Kasumi-1 (cell line): ENCODE results near the gene PPP1R13B.

Experiments
- DNase-seq, 2 experiments: peaks; one replicate each; lab custom pipeline; 2025; lab: John Stamatoyannopoulos, UW

Gene PPP1R13B

DNA sequence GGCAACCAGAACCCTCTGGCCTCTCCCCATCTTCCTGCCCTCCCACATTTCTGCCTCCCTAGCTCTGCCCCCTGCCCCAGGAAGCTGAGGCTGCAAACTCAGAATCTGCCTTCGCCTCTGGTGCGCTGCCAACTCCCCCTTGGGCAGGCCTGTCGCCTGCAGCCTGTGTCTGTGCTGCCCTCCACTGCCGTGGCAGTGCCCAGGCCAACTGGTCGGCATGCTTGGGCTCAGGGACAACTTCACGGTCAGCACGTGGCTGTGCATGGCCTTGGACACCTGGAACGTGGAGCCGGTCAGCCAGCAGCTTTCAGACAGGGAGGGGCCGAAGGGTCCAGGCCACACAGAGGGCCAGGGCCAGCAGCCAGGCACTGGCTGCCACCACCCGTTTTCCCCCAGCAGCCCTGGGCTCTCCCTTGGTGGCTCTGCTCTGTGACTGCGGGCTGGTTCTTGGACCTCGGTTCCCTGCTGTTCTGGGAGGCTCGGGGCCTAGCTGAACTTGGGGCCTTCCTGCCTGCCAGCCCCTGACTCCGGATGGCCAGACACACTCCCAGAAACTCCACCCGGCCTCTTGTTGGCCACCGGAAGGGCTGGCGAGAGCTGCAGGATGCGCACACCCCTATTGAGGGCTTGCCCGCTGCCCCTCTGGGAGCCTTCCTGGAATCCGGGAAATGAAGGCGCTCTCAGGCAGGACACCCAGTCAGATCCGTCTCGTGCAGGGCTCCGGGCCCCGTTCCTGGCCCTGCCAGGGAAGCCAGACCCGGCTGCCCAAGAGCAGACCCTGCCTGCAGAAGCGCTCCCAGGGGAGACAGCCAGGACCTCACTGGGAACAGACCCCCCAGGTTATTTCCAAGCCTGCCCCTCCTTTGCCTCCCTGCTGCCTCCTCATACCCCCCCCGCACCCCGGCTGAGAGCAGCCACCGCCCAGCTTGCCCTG lies 34.2 kb upstream of the PPP1R13B start:
- DNase-seq = no peak

DNA sequence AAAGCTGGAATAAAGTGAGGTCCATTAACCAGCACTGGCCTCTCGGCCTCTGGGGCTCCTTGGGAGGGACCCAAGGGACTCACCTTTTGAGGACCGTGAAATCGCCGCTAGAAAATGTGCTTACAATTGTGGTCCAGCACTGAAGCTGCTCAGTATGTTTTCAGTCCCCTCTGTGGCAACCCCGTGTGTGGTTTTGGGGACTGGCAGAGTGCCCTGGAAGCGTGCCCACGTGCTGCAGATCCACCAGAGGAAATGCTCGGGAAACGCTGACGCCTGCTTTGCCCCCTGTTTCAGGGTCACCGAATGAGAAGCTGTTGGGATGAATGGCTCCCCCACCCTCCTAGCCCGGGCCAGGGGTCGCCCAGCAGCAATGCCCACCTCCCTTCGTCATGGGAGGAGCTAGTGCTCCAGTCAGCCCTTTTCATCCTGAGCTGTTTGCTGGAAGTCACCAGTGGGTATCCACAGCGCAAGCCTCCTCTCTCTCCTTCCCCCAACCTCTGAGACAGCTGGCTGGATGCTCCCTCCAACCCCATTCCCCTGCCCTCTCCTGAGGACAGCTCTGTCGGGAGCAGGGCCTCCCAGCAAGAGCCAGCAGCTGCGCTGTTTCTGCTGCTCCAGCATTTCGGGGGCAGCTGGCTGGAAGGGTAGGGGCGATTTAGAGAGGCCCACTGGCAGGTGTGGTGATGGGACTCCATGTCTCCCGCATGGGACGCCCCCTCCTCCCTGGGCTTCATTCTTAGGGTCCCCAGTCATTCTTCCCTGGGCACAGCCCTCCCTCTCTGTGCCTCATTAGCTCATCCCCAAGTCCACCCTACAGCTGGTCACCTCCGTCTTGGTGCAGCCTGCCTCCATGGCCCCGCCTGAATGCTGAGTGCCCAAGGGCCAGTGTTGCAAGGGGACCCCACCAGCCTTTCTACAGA lies 33.2 kb upstream of the PPP1R13B start:
- peak; percentile 38 to 45 for DNase-seq

DNA sequence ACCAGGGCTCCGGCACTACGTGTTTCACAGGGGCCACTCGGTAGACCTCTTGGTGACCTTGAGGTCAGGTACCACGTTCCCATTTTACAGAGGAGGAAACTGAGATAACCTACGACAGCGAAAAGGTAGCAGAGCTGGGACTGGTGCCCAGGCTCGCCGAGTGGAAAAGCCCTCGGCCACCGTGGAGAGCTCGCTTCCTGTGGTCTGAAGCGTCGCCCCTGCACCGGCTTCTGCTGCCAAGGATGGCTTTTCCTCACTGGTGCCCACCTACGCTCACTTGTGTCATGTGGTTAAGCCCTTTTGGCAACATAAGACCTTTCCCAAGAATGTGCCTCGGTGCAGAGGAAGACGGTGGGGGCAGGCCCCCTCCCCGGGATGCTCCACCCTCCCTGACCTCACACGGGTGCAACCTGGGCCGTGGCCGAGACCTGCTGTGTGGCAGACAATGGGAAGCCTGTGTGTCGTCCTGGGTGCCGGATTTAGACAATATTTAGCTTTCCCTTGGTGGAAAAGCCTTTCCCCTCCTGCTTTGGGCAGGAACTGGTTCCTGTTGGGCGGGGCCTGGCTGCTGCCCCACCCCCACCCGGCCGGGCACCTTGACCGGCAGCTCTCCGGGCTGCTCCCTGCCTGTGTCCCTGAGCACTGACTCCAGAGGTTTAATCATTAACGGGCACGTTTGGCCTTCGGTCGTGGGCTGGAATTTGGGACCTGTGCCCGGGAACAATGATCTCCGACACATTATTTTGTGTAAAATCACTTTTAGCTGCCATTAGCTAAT lies 32.4 kb upstream of the PPP1R13B start:
- no peak for DNase-seq

DNA sequence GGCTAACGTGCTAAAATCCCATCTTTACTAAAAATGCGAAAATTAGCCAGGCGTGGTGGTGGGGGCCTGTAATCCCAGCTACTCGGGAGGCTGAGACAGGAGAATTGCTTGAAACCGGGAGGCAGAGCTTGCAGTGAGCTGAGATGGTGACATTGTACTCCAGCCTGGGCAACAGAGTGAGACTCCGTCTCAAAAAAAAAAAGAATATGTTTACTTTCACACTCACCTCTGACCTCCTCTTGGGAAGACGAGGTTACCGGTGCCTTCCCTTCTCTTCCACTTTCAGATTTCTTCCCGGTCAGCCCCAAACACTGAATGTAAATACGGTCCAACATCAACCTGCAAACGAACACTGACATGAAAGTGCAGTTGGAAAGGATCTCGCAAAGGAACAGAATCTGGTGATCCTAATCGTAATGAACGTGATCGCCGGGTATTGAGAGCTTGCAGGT lies 31.8 kb upstream of the PPP1R13B start:
- DNase-seq = no peak

DNA sequence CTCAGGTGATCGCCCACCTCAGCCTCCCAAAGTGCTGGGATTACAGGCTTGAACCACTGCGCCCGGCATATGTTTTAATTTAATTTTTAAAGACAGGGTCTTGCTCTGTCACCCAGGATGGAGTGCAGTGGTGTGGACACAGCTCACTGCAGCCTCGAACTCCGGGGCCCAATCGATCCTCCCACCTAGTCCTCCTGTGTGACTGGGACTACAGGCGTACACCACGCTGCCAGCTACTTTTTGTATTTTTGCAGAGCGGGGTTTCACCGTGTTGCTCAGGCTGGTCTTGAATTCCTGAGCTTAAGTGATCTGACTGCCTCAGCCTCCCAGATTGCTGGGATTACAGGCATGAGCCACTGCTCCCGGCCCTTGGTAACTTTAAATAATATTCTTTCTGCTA lies 30.8 kb upstream of the PPP1R13B start:
- DNase-seq = no peak

DNA sequence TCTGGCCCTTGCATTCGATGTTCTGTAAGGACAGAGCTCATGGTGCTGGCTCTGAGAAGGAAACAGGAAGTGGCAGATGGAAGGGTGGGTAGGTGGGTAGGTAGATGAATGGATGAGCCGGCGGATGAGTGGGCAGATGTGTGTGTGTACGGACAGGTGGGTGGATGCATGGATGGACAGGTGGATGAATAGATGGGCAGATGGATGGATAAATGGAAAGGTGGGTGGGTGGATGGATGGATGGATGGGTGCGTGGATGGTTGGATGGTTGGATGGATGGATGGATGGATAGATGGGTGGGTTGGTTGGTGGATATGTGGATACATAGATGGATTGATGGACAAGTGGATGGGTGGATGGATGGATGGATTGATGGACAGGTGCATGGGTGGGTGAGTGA lies 27.6 kb upstream of the PPP1R13B start:
- no peak for DNase-seq

DNA sequence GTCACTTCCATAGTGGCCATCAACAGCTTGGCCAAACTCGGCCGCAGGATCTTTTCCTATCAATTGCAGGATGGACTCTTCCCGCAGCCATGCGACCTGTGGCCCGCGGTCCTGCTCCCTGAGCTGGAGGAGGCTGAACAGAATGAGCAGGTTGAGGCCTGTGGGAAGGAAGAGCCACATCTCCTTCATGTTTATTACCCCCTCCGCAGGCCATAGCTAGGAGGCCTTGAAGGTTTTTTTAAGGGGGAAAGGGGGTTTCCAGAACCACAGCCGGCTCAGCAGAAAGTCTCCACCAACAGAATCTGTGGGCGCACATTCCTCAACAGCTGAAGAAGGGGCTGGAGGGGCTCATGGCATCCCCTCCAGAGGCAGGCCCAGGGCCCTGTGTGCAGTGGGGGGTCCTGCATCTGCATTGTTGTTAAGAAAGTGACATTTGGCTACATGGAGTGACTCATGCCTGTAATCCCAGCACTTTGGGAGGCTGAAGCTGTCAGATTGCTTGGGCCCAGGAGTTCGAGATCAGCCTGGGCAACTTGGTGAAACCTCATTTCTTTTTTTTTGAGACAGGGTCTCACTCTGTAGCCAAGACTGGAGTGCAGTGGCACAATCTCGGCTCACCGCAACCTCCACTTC lies 25.2 kb upstream of the PPP1R13B start:
- no peak for DNase-seq

DNA sequence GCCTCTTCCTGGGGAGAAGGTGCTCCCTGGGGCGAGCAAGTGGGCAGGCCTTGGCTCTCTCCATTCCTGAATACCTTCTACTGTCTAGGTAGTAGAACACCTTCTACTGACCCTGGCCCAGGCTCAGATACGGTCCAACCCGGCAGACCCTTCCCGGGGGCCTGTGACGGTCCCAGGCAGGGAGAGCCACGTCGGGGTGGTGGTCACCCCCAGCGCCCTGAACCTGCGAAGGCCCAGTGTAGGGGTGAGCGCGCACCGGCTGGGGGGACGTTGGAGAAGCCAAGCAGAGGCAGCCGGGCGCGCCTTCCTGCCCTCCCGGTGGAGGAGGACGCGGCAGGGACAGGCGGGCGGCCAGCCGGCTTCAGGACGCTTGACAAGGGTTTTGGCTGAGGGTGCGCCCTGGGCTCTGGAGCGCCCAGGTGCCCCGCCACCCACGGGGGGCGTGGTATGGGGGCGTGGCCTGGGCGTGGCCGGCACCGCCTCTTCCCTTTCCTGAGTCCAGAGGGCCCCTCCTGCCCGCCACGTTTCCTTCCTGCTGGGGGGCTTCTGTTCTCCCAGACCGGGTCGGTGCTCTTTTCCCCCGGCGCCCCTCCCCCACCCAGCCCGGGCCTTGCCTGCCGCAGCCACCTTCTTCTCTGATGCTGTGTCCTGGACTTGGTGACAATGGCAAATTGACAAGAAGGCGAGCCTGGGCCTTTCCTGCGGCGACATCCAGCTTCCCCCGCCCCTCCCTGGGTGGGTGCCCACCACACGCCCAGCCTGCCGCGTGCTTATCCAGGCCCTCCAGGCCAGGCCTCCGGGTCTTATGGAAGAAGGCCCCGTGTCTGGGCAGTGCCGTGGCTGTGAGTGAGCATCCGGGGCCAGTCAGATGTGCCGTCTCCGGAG lies 24.5 kb upstream of the PPP1R13B start:
- no peak for DNase-seq

DNA sequence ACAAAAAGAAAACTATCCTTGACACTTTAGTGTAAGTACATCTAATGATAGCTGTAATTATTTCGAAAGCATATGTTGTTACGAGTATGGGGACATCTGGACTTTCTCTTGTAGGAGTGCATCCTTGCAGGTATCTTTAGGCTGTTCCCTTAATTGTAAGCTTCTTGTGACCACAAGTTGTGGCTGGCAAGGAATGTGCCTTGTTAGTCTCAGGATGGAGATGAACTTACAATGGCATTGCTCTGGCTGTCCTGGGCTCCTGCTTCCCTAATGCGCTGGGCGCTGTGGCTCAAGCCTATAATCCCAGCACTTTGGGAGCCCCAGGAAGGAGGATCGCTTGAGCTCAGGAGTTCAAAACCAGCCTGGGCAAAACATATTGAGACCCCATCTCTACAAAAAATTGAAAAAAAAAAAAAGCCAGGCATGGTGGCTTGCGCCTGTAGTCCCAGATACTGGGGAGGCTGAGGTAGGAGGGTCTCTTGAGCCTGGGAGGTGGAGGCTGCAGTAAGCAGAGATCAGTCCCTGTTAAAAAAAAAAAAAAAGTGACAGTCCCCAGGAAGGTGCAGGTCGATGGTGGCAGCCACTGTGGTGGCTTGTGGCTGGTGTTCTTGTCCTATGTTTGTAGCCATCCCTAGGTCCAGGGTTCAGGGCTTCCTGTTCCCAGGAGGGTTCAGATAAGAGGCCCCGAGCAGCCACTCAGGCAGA lies 23.7 kb upstream of the PPP1R13B start:
- DNase-seq = no peak

DNA sequence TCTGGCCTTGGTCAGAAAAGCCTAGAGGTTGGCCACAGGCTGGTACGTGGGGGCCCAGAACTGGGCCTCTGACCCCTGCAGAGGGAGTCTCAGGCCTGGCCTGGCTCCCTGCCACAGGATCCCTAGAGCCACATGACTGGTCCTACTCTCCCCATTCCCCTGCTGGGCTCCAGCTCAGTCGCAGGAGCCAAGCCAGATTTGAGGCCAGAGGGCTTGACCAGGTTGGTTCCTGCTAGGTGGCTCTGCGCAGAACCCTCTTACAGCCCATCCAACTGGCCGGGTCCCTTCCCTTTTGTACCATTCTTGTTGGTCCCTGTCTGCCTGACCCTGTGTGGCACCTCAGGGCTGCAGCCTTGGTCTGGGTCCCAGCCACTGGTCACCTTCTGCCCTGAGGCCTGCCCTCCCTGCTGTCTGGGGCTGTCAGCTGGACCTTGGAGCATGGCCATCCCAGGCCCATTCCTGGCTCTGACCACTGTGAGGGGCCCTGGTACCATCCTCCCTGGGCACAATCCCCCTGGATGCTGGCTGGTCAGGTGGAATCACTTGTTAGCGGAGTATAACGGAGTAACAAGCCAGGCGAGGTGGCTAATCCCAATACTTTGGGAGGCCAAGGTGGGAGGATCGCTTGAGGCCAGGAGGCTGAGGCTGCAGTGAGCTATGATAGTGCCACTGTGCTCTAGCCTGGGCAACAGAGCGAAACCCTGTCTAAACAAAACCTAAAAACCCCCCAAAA lies 22.9 kb upstream of the PPP1R13B start:
- no peak for DNase-seq

DNA sequence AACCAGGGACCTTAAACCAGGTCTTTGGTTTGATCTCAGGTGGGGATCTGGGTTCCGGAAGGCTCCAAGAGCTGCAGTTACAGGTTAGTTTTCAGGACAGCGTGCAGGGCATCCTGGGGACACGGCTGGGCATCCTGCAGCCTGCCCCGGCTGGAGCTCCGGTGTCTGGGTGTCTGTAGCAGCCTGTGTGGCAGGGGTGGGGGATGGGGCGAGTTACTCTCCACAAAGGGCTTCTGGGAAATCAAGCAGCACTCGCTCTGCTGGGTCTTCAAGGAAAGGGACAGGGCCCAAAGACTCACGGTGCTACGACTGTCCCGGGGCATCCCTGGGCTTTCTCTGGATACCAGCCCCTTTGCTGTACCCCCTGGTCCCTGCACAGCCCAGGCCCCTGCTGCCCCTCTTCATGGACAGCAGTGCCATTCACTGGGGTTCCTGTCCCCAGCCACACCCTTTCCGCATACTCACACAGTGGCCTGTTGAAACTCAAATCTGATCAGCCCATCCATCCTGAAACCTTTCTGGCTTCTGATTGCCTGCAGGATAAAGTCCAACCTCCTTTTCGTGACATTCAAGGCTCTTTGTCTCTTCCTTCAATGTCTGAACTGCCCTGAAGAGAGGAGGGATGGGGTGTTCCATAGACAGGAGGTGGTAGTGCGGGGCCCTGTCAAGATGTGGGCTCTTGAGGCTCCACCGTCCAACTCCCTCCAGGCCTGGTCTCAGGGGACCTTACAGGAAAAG lies 22.2 kb upstream of the PPP1R13B start:
- no peak for DNase-seq

DNA sequence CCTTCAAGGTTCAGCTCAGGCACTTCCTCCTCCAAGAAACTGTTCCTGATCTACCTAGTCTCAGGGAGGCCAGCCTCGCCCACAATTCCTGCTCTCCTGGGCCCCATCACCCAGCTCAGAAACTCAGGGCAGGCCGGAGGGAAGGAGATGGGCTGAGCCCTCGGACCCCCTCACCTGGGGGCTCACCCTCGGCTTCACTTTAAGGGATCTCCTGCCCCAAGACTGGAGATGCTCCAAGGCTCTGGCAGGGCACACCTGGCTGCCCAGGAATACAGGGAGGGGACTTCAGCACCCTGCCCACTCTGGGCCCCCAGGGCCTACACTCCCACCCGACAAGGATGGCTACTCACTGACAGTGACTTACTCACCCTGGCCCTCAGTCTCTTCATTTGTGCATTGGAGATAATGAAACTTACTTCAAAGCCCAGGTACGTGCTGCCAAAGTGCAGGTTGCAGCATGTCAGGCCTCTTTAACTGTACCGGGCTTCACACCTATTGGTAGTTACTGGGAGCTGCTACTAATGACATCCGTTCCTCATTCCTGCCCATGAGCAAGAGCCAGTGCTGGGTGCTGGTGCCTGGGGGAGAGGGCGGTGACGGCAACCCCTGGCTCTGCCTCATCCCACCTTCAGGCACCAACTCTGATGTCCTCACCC lies 21.0 kb upstream of the PPP1R13B start:
- DNase-seq = no peak

DNA sequence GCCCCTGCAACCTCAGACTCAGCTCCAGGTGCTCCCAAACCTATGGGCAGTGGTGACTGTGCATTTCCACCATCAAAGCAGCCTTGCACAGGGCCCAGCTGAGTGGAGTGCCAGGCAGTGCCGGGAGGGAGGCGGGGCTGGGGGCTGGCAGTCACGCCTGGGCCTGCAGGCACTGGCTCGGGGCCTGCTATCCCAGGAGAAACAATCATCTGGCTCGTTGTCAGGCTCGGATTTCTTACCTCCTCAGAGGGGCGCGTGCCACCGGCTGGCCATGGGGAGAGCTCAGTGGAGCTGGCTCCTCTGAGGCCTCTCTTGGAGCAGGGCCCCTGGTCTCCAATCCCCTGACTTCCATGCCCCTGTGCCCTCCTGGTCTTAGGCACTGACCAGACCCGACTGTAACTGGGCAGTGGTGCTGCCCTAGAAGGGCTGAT lies 20.2 kb upstream of the PPP1R13B start:
- no peak for DNase-seq

DNA sequence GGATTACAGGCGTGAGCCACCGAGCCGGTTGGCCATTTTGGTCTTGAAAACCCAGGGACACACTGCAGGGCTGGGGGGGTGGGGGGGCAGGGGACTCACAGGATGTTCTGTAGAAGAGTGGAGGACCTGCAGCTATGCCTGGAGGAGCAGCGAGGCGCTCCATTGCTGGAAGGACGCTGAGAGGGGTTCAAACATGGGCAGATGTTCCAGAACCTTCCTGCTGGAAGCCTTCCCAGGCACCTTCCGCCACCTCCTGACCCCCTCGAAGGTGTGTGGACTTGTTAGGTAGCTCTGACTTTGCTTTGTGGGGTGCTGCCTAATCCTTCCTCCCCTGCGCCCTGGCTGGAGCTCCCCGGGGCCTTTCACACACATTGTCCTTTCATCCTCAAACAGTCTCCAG lies 19.6 kb upstream of the PPP1R13B start:
- DNase-seq = no peak

DNA sequence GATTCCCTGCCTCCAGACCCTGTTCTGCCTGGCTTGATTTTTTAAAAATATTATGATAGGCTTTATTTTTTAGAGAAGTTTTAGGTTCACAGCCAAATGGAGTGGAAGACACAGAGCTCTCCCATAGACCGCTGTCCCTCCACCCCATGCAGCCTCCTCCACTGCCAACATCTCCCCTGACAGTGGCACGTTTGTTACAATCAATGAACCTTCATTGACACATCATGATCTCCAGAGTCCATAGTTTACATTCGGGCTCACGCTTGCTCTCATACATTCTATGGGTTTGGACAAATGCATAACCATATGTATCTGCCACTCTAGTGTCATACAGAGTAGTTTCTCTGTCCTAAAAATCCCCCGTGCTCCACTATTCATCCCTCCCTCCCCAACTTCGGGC lies 15.9 kb upstream of the PPP1R13B start:
- DNase-seq = no peak

DNA sequence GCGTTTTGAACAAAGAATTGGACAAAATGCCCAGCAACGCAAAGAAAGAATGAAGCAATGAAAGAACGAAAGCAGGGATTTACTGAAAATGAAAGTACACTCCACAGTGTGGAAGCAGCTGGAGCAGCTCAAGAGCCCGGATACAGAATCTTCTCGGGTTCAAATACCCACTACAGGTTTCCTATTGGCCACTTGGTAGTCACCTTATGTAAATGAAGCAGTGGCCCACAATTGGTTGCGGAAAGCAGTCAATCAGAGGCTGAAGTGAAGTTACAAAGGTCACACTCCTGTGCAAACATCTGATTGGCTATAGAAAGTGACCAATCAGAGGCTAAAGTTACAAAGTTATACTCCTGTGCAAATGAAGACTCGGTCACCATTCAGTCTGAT lies 15.0 kb upstream of the PPP1R13B start:
- no peak for DNase-seq

DNA sequence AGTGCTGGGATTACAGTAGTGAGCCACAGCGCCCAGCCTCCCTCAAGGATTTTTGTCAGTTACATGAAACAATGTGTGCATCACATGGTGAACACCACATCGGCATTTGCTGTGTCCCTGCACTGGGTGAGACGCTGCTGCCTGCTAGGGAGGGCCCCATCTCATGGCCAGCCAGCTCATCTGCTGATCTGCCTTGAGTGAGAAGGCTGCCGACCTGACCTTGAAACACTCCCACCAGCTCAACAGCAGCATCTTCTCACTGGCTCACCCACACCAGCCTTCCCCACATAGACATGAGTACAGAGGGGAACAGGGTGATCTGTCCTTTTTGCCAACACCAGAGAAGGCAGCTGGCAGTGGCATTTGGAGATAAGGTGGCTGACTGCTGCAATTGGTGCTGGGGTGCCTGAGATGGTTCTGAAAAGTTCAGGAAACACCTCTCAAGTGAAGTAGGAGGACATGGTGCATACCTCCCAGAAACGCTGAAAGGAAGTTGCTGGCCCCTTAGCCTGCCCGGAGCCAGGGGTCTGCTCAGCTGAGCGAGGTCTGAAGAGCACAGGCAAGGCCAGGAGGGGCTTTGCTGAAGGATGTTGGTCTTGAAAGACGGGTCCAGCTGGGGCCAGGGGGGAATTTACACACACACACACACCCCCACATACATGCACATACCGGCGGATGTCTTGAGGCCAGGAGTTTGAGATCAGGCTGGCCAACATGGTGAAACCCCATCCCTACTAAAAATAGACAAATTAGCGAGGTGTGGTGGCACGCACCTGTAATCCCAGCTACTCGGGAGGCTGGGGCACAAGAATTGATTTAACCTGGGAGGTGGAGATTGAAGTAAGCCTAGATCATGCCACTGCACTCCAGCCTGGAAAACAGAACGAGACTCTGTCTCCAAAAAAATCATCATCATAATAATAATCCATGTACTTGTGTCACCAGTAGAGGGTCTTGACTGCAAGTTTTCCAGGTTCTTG lies 14.3 kb upstream of the PPP1R13B start:
- no peak for DNase-seq
